RKO (cell line): ENCODE results near the gene ARHGEF7.
"Not testable (repeated sequence)": the region's sequence is repeated elsewhere in the genome, so short reads cannot be mapped to it uniquely, and the experiment has no call there.

Experiments used
- DNase-seq: peaks from one replicate; pipeline ENCODE4 v3.0.0-alpha.2; 2016; ENCODE audit warnings: low spot score

ARHGEF7 gene, protein sequence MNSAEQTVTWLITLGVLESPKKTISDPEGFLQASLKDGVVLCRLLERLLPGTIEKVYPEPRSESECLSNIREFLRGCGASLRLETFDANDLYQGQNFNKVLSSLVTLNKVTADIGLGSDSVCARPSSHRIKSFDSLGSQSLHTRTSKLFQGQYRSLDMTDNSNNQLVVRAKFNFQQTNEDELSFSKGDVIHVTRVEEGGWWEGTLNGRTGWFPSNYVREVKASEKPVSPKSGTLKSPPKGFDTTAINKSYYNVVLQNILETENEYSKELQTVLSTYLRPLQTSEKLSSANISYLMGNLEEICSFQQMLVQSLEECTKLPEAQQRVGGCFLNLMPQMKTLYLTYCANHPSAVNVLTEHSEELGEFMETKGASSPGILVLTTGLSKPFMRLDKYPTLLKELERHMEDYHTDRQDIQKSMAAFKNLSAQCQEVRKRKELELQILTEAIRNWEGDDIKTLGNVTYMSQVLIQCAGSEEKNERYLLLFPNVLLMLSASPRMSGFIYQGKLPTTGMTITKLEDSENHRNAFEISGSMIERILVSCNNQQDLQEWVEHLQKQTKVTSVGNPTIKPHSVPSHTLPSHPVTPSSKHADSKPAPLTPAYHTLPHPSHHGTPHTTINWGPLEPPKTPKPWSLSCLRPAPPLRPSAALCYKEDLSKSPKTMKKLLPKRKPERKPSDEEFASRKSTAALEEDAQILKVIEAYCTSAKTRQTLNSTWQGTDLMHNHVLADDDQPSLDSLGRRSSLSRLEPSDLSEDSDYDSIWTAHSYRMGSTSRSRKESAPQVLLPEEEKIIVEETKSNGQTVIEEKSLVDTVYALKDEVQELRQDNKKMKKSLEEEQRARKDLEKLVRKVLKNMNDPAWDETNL

GRCh38 chr13:111115061-111115964, at the start of gene ARHGEF7:
Gene ARHGEF7 (plus strand): TSS chr13:111115310. CDS start chr13:111115527, 217 bp downstream.
- DNase-seq: no peak

GRCh38 chr13:111065698-111066097, 49.4 kb upstream of the ARHGEF7 start:
- DNase-seq: no peak

GRCh38 chr13:111066544-111066943, 48.6 kb upstream of the ARHGEF7 start:
- DNase-seq: no peak

GRCh38 chr13:111068009-111068350, 47.1 kb upstream of the ARHGEF7 start:
- no peak for DNase-seq

DNA sequence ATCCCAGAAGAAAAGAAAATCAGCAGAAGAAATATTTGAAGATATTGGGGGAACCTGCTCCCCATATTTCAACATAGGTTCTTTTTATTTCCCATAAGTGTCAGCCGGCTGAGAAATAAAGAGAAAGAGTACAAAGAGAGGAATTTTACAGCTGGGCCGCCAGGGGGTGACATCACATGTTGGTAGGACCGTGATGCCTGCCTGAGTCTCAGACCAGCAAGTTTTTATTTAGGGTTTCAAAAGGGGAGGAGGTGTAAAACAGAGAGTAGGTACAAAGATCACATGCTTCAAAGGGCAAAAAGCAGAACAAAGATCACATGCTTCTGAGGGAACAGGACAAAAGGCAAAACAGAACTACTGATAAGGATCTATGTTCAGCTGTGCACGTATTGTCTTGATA, 44.0 kb upstream of the ARHGEF7 start:
- DNase-seq: not testable (repeated sequence)

GRCh38 chr13:111071526-111071925, 43.6 kb upstream of the ARHGEF7 start:
- DNase-seq: not testable (repeated sequence)

GRCh38 chr13:111074826-111075225, 40.3 kb upstream of the ARHGEF7 start:
- DNase-seq: no peak

- no peak for DNase-seq
Observed at GRCh38 chr13:111076155-111077013, 38.7 kb upstream of the ARHGEF7 start.

DNA sequence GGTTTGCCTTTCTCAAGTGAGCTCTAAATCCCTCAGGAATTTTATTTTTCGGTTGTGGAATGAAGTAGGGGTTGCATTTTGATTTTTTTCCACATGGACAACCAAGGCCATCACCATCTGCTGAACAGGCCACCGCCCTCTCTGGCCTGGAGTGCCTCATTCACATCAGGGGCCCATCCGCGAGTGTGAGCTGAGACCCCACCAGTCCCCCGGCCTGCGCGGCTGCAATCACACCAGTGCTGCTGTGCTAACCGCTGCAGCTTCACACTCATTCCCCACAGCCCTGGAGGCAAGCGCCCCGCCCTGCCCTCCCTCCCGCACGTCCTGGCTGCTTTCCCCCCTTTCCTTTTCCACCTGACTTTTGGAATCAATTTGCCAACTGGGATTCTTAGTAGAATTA, 35.7 kb upstream of the ARHGEF7 start:
- DNase-seq: no peak

DNA sequence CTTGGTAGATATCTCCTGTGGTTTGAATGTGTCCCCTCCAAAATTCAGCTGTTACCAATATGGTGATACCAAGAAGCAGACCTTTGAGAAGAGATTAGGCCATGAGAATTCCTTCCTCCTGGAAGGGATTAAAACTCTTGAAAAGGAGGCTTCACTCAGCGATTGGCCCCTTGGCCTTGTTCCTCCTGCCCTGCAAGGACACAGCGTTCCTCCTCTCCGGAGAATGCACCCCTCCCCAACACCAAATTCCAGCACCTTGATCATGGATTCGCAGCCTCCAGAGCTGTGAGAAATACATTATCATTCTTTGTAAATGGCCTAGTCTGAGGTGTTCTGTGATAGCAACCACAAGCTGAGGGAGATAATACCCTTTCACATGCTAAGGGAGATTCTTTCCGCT, 34.5 kb upstream of the ARHGEF7 start:
- DNase-seq: no peak

DNA sequence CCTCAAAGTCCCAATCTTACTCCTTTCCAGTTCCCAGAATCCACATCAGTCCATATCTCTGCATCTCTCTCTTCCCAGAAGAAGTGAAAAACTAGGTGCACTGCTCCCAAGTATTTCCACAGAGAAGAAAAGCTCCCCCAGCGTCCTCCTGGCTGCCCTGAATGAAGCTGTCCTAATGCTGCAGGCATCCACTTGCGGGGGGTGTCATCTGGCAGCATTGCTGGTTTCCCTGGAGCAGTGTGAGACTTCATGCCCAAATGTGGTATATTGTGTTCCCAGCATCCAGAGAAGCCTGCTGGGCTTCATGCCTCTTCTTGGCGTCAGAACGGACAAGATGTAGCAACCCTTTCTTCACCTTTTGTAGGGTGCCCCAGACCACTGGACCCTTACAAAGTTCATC, 32.9 kb upstream of the ARHGEF7 start:
- DNase-seq: no peak

DNA sequence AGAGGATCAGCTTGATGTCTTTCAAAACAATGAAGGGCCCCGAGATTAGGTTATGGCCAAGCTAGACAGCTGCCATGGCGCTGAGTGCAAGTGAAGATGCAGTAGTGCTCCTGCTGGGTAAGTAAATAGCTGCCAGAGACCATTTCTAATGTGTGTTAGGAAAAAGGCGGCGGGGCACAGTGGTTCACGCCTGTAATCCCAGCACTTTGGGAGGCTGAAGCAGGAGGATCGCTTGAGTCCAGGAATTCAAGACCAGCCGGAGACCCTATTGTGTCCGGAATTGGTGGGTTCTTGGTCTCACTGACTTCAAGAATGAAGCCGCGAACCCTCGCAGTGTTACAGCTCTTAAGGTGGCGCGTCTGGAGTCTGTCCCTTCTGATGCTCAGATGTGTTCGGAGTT, 32.3 kb upstream of the ARHGEF7 start:
- DNase-seq: not testable (repeated sequence)

GRCh38 chr13:111083693-111084092, 31.4 kb upstream of the ARHGEF7 start:
- not testable (repeated sequence) for DNase-seq

- no peak for DNase-seq
Observed at GRCh38 chr13:111090169-111090568, 24.9 kb upstream of the ARHGEF7 start.

- DNase-seq: no peak
Observed at GRCh38 chr13:111092685-111093084, 22.4 kb upstream of the ARHGEF7 start.

DNA sequence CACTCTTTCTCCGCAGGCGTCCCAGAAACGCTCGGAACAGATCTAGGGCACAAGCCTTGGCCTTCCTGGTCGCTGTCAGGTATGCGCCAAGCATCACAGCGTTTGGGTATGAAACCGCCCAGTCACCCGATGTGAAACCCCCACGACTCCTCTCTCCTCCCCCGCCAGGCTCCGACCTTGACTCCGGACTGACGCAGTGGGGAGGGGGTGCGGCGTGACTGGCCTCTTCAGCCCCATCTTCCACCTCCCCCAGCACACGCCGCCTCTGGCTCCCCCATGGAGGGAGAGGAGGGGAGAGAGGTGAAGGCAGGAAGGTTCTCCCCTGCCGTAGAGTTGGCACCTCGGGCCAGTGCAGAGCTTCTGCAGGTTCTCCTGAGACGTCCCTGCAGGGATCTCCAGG, 22.0 kb upstream of the ARHGEF7 start:
- no peak for DNase-seq

- DNase-seq: no peak
Observed at GRCh38 chr13:111093634-111094033, 21.5 kb upstream of the ARHGEF7 start.

- DNase-seq: no peak
Observed at GRCh38 chr13:111095031-111095840, 19.9 kb upstream of the ARHGEF7 start.

GRCh38 chr13:111095911-111096501, 19.1 kb upstream of the ARHGEF7 start:
- no peak for DNase-seq

- DNase-seq: peak; percentile 6
Observed at GRCh38 chr13:111099290-111099689, 15.8 kb upstream of the ARHGEF7 start.
